Transverse colon (tissue), 4 donors: Measurements from ENCODE around the gene FUT7. TPM values are rescaled to one million over a fixed set of nuclear protein-coding genes. Genes with fewer than 3 reads are reported as not detected.

Experiments
- DNase-seq: peaks from one replicate; pipeline ENCODE4 v3.0.0-alpha.2; 2019
- H3K27ac ChIP-seq, 4 donors: fragments of 200-600 bp; sonication (generic); 2 replicates each; pipeline ENCODE4 v1.5.1; 2016 to 2018; ENCODE audit warnings: inconsistent platforms in 4 of 4
- H3K27me3 ChIP-seq: fragments of 200-600 bp; sonication (generic); 2 replicates; pipeline ENCODE4 v1.5.1; 2017; ENCODE audit warnings: inconsistent platforms
- H3K36me3 ChIP-seq, 4 donors: fragments of 200-600 bp; sonication (generic); 2 replicates each; pipeline ENCODE4 v1.5.1; 2017 to 2019; ENCODE audit warnings: inconsistent platforms in 4 of 4
- H3K4me1 ChIP-seq, 4 donors: fragments of 200-600 bp; sonication (generic); 2 replicates each; pipeline ENCODE4 v1.5.1; 2017 to 2020; ENCODE audit warnings: inconsistent platforms in 4 of 4
- H3K4me3 ChIP-seq, 4 donors: fragments of 200-600 bp; sonication (generic); 1 replicate in 1 of 4; 2 replicates in 3 of 4; pipeline versions ENCODE4 v1.5.1 to v1.6.1; 2017 to 2019; ENCODE audit warnings: inconsistent platforms in 4 of 4
- H3K9me3 ChIP-seq, 2 donors: fragments of 200-600 bp; sonication (generic); 2 replicates each; pipeline ENCODE4 v1.5.1; 2017 to 2019; ENCODE audit warnings: inconsistent platforms in 2 of 2
- EP300 ChIP-seq: sonication (generic); formaldehyde crosslinking; IDR thresholded peaks from one replicate; pipeline ENCODE4 v1.6.1; 2017; ENCODE audit warnings: antibody characterized with exemption, low read depth
- POLR2A ChIP-seq: fragments of 450-650 bp; IDR thresholded peaks from one replicate; pipeline ENCODE4 v1.6.1; 2016; ENCODE audit warnings: antibody characterized with exemption, mild to moderate bottlenecking, moderate library complexity
- POLR2AphosphoS5 ChIP-seq, 3 donors: sonication (generic); formaldehyde crosslinking; IDR thresholded peaks; one replicate each; pipeline ENCODE4 v1.6.1; 2016; ENCODE audit warnings: antibody characterized with exemption in 3 of 3
- WGBS, 2 donors: methylation state at CpG; one replicate each; pipeline ENCODE4 v1.1.5; 2018; ENCODE audit warnings: low coverage in 1 of 2; 5-methylcytosine and 5-hydroxymethylcytosine counted together
- in situ Hi-C, 4 donors: fragments of 200-750 bp; cut with MboI; loops; one replicate each; pipeline versions ENCODE4 v1.15.0 to v1.15.1; 2017; ENCODE audit warnings: low sequenced_read_pairs in 3 of 4, low pct_ligation_motif_present in 1 of 4, low pct_unique_long_range_greater_than_20kb in 1 of 4
- intact Hi-C: fragments of 100-400 bp; cut with DNase I; formaldehyde crosslinking; loops from one replicate; pipeline ENCODE4 v1.15.1; 2023; ENCODE audit warnings: low total_unique reads
- total RNA-seq, 4 donors: library from RNA; depleted of rRNA; stranded (reverse); fragments of >200 nt; gene quantifications; one replicate each; pipeline ENCODE4 v1.1.0, GENCODE V29; 2016
- TF ChIP-seq, protein P1 (sequence below), 5 experiments: fragments of 200-600 bp in 3 of 5; fragments of 450-650 bp in 2 of 5; sonication (generic) in 3 of 5; IDR thresholded peaks; 1 replicate in 2 of 5; 2 replicates in 3 of 5; pipeline ENCODE4 v1.5.1; 2016 to 2017; ENCODE audit warnings: antibody characterized with exemption in 5 of 5, inconsistent platforms in 3 of 5, mild to moderate bottlenecking in 2 of 5, moderate library complexity in 1 of 5

FUT7 gene
- total RNA-seq, 4 donors from 2014 or later, result not detected

DNA sequence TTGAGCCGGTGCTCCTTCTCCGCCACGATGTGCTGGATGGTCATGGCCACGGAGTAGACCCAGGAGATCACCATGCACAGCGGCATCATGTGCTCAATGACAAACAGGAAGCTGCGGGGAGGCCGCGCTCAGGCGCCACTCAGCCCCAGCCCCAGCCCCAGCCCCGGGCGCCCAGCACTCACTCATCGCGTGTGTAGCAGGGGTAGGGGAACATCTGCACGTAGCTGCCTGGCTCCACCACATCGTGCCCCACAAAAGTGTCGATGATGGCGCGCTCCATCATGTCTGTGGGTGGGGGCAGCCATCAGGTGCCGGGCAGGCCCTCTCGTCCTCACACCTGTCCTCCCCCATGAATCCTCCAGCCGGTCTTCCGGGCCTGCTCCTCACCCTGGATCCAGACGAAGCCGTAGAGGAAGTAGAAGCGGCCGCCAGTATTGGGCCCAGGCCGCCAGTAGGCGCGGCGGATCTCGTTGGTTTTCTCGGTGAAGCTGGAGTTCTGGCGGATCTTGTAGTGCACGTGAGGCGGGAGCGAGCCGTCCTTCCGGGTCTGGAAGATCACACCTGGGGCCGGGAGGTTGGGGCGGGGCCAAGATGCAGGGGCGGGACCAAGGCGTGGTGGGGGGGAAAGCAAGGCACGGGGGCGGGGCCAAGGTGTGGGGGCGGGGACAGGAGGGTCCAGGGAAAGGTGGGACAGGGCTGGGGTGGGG, 13.9 kb downstream of the FUT7 start:
- Histone ChIP-seq H3K27ac (no peak overlapping the region), H3K9me3 (no peaks in the 10 kb centered on the region), H3K4me1 (peaks cover 0 to 13% (median 12%) of the 10 kb centered on the region in 4 donors), H3K4me3 (no peak overlapping the region), H3K27me3 (no peaks in the 10 kb centered on the region), H3K36me3 (no peaks in the 10 kb centered on the region)
- in situ Hi-C loops, result no loop called here
- DNase-seq, result no peak
- intact Hi-C loops, result no loop called here
- TF ChIP-seq POLR2A (no peak), POLR2AphosphoS5 (IDR thresholded peaks at IDR 0.05) (no peak), EP300 (no peak)
- TF ChIP-seq, protein P1, sequence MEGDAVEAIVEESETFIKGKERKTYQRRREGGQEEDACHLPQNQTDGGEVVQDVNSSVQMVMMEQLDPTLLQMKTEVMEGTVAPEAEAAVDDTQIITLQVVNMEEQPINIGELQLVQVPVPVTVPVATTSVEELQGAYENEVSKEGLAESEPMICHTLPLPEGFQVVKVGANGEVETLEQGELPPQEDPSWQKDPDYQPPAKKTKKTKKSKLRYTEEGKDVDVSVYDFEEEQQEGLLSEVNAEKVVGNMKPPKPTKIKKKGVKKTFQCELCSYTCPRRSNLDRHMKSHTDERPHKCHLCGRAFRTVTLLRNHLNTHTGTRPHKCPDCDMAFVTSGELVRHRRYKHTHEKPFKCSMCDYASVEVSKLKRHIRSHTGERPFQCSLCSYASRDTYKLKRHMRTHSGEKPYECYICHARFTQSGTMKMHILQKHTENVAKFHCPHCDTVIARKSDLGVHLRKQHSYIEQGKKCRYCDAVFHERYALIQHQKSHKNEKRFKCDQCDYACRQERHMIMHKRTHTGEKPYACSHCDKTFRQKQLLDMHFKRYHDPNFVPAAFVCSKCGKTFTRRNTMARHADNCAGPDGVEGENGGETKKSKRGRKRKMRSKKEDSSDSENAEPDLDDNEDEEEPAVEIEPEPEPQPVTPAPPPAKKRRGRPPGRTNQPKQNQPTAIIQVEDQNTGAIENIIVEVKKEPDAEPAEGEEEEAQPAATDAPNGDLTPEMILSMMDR (IDR thresholded peaks at IDR 0.05), result no peak
- WGBS, 2 donors, result 96% methylated on average over 19 of the region's 45 CpGs; no CpG with 5 or more reads in 1 of the 2 donors

DNA sequence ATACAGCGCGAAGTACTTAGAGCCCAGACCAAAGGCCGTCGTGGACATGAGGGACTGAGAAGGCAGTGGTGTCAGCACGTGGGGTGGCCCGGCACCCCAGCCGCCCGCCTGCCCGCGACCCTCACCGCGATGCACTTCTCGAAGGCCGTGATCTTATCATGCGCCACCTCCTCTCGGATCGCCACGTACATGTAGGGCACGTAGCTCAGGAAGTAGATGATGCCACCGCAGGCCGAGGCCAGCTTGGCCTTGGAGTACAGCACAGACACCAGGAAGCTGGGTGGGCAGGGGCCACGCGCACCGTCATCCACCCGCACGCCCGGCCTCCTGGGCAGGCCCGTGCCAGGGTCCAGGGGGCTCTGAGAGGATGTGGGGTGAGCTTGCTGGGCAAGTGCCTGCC, 14.8 kb downstream of the FUT7 start:
- H3K9me3 ChIP-seq, result no peaks in the 10 kb centered on the region
- TF ChIP-seq, protein P1 (IDR thresholded peaks at IDR 0.05), result no peak
- TF ChIP-seq EP300 (no peak), POLR2AphosphoS5 (IDR thresholded peaks at IDR 0.05) (no peak), POLR2A (no peak)
- no peaks in the 10 kb centered on the region for H3K27me3 ChIP-seq
- intact Hi-C loops, result no loop called here
- H3K4me3 ChIP-seq, result no peak overlapping the region
- in situ Hi-C loops, result no loop called here
- no peaks in the 10 kb centered on the region for H3K36me3 ChIP-seq
- peaks cover 0 to 6% (median 5%) of the 10 kb centered on the region in 4 donors for H3K4me1 ChIP-seq
- H3K27ac ChIP-seq, result no peak overlapping the region
- DNase-seq, result no peak
- WGBS, 2 donors, result 96% methylated on average over 27 of the region's 28 CpGs; no CpG with 5 or more reads in 1 of the 2 donors

DNA sequence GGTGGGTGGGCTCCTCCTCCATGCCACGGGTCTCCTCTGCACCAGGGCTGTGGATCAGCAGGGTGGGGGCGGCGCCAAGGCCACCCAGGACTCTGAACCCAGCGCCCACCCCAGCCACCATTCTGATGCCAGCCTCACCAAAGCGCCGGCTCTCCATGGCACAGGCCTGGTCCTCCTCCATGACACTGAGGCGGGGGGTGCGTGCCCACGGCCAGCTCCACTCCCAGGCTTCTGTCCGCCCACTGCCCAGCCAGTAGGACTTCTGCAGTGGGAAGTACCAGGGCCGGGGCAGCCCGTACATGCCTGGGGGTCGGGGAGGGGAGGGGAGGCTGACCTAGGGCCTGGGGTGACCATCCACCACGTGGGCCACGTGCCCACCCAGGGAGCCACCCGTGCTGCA, 15.5 kb downstream of the FUT7 start:
- Histone ChIP-seq H3K27ac (no peak overlapping the region), H3K9me3 (no peaks in the 10 kb centered on the region), H3K4me1 (peaks cover 0 to 3% (median 2%) of the 10 kb centered on the region in 4 donors), H3K4me3 (no peak overlapping the region), H3K36me3 (no peaks in the 10 kb centered on the region), H3K27me3 (no peaks in the 10 kb centered on the region)
- DNase-seq, result no peak
- 88% methylated on average over 12 of the region's 16 CpGs; no CpG with 5 or more reads in 1 of the 2 donors for WGBS, 2 donors
- TF ChIP-seq POLR2AphosphoS5 (IDR thresholded peaks at IDR 0.05) (no peak), EP300 (no peak), POLR2A (no peak)
- TF ChIP-seq, protein P1 (IDR thresholded peaks at IDR 0.05), result no peak
- intact Hi-C loops (no loop called here), in situ Hi-C loops (no loop called here)

DNA sequence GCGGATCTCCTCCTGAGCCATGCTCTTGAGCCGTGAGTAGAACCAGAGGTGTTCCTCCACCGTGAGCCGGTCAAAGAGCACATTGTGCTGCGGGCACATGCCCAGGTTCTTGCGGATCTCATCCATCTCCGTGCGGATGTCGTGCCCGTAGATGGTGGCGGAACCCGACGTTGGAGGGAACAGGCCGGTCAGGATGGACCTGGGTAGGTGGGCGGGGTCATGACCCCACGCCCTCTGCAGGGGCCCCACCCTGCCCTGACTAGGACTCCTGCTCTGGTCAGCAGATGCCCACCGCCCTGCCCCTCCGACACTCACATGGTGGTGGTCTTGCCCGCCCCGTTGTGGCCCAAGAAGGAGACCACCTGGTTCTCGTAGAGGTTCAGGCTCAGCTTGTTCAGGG, 15.9 kb downstream of the FUT7 start:
- Histone ChIP-seq H3K36me3 (no peaks in the 10 kb centered on the region), H3K9me3 (no peaks in the 10 kb centered on the region)

More for the DNA sequence above, 15.9 kb downstream of the FUT7 start:
- intact Hi-C loops, result no loop called here
- TF ChIP-seq POLR2AphosphoS5 (IDR thresholded peaks at IDR 0.05) (no peak), EP300 (no peak), POLR2A (no peak)
- TF ChIP-seq, protein P1 (IDR thresholded peaks at IDR 0.05), result no peak
- Histone ChIP-seq H3K4me1 (no peaks in the 10 kb centered on the region), H3K4me3 (no peak overlapping the region), H3K27me3 (no peaks in the 10 kb centered on the region), H3K27ac (no peak overlapping the region)
- DNase-seq, result no peak
- in situ Hi-C loops, result no loop called here
- WGBS, 2 donors, result 100% methylated on average over 6 of the region's 21 CpGs; no CpG with 5 or more reads in 1 of the 2 donors
